ENCODE results near the gene ZNF70. TPM values are rescaled to one million over a fixed set of nuclear protein-coding genes. Genes with fewer than 3 reads are reported as not detected.

The ZNF70 gene
- total RNA-seq, 5 donors from 2014 or later (not counting 1 experiment from before 2014, with no cell fraction given): 3.2 to 6.4 (median 5.8) TPM

- H3K27me3 Mint-ChIP-seq: no peaks in the 10 kb centered on the region
- no peaks in the 10 kb centered on the region for H3K9me3 ChIP-seq
- no peaks in the 10 kb centered on the region for H3K9me3 Mint-ChIP-seq
- H3K36me3 ChIP-seq (ENCODE audit: control insufficient read depth in 2 of 2, extremely low read depth in 1 of 2, insufficient read depth in 1 of 2, low read length in 1 of 2): no peaks in the 10 kb centered on the region
- peaks cover 7 to 15% of the 10 kb centered on the region in 2 experiments for H3K4me1 ChIP-seq (ENCODE audit: control insufficient read depth in 1 of 2, extremely low read depth in 1 of 2, insufficient read depth in 2 of 2, low read length in 2 of 2)
- no peak overlapping the region for H3K27ac ChIP-seq (ENCODE audit: low read length)
- H3K36me3 Mint-ChIP-seq: no peaks in the 10 kb centered on the region
- H3K27ac Mint-ChIP-seq: no peak overlapping the region
- H3K27me3 ChIP-seq (replicated peaks in 1 of 2; ENCODE audit: control insufficient read depth in 2 of 2, extremely low read depth in 1 of 2, insufficient read depth in 2 of 2, low read length in 1 of 2): peaks cover 0 to 2% of the 10 kb centered on the region in 2 experiments
- no peak overlapping the region for H3K4me3 ChIP-seq (ENCODE audit: control insufficient read depth in 1 of 2, extremely low read depth in 1 of 2, low read length in 1 of 2)
- POLR2A ChIA-PET: interaction anchor here in 1 of 2 donors (0.7 kb wide), 1 partner anchor 15 kb away, joined by 3 read pairs; no protein-coding TSS in a partner anchor
- no peak overlapping the region for H3K4me3 Mint-ChIP-seq
- H3K4me1 Mint-ChIP-seq: peaks cover 6 to 15% (median 7%) of the 10 kb centered on the region in 3 donors
- WGBS (ENCODE audit: insufficient coverage): 97% methylated on average over 3 of the region's 6 CpGs
- ATAC-seq (replicated peaks in 1 of 4): no peak
- DNase-seq: no peak
- CTCF ChIA-PET: no interaction called here
Observed at GRCh38 chr22:23754980-23755636, 4.2 kb upstream of the ZNF70 start.

- 88% methylated on average over 6 of the region's 14 CpGs for WGBS (ENCODE audit: insufficient coverage)
- Mint-ChIP-seq H3K27ac (no peak within 1 kb of the TSS), H3K4me1 (peaks cover 9 to 21% (median 13%) of the 10 kb centered on the region in 3 donors), H3K27me3 (no peaks in the 10 kb centered on the region), H3K4me3 (peak within 1 kb of the TSS in 2 of 3 donors; percentile 39 to 50), H3K9me3 (no peaks in the 10 kb centered on the region), H3K36me3 (no peaks in the 10 kb centered on the region)
- H3K4me3 ChIP-seq (ENCODE audit: control insufficient read depth in 1 of 2, extremely low read depth in 1 of 2, low read length in 1 of 2): no peak within 1 kb of the TSS
- H3K9me3 ChIP-seq: no peaks in the 10 kb centered on the region
- ChIA-PET CTCF (no interaction called here), POLR2A (no interaction called here)
- H3K27me3 ChIP-seq (replicated peaks in 1 of 2; ENCODE audit: control insufficient read depth in 2 of 2, extremely low read depth in 1 of 2, insufficient read depth in 2 of 2, low read length in 1 of 2): peaks cover 0 to 2% of the 10 kb centered on the region in 2 experiments
- no peaks in the 10 kb centered on the region for H3K36me3 ChIP-seq (ENCODE audit: control insufficient read depth in 2 of 2, extremely low read depth in 1 of 2, insufficient read depth in 1 of 2, low read length in 1 of 2)
- DNase-seq: no peak
- ATAC-seq (replicated peaks in 1 of 4): no peak
- peaks cover 7 to 19% of the 10 kb centered on the region in 2 experiments for H3K4me1 ChIP-seq (ENCODE audit: control insufficient read depth in 1 of 2, extremely low read depth in 1 of 2, insufficient read depth in 2 of 2, low read length in 2 of 2)
- no peak within 1 kb of the TSS for H3K27ac ChIP-seq (ENCODE audit: low read length)
Observed at GRCh38 chr22:23754220-23754919, 3.5 kb upstream of the ZNF70 start, which contains the start of gene VPREB3. Gene VPREB3, minus strand, starts transcription at chr22:23754425. Its CDS starts 62 bp downstream, at chr22:23754363.

- H3K4me1 ChIP-seq (ENCODE audit: control insufficient read depth in 1 of 2, extremely low read depth in 1 of 2, insufficient read depth in 2 of 2, low read length in 2 of 2): peaks cover 7 to 19% of the 10 kb centered on the region in 2 experiments
- WGBS (ENCODE audit: insufficient coverage): 60% methylated on average over 2 of the region's 2 CpGs
- no peaks in the 10 kb centered on the region for H3K36me3 Mint-ChIP-seq
- no peak overlapping the region for H3K27ac ChIP-seq (ENCODE audit: low read length)
- no peaks in the 10 kb centered on the region for H3K9me3 Mint-ChIP-seq
- H3K4me1 Mint-ChIP-seq: peaks cover 9 to 21% (median 13%) of the 10 kb centered on the region in 3 donors
- no peaks in the 10 kb centered on the region for H3K27me3 Mint-ChIP-seq
- DNase-seq (no peak), ATAC-seq (replicated peaks in 1 of 4) (no peak)
- CTCF ChIA-PET: interaction anchor here in 1 of 2 donors (0.6 kb wide), 1 partner anchor 30 kb away, joined by 3 read pairs; no protein-coding TSS in a partner anchor
- no peaks in the 10 kb centered on the region for H3K9me3 ChIP-seq
- H3K27ac Mint-ChIP-seq: no peak overlapping the region
- H3K4me3 Mint-ChIP-seq: peak overlapping the region in 2 of 3 donors; percentile 39 to 50
- peaks cover 0 to 2% of the 10 kb centered on the region in 2 experiments for H3K27me3 ChIP-seq (replicated peaks in 1 of 2; ENCODE audit: control insufficient read depth in 2 of 2, extremely low read depth in 1 of 2, insufficient read depth in 2 of 2, low read length in 1 of 2)
- no peak overlapping the region for H3K4me3 ChIP-seq (ENCODE audit: control insufficient read depth in 1 of 2, extremely low read depth in 1 of 2, low read length in 1 of 2)
- no peaks in the 10 kb centered on the region for H3K36me3 ChIP-seq (ENCODE audit: control insufficient read depth in 2 of 2, extremely low read depth in 1 of 2, insufficient read depth in 1 of 2, low read length in 1 of 2)
- POLR2A ChIA-PET: no interaction called here
Observed at GRCh38 chr22:23753385-23753784, 2.5 kb upstream of the ZNF70 start.

GRCh38 chr22:23752750-23753149 lies 1.8 kb upstream of the ZNF70 start:
- Mint-ChIP-seq H3K4me1 (peaks cover 9 to 21% (median 13%) of the 10 kb centered on the region in 3 donors), H3K27ac (peak overlapping the region in 1 of 2 donors; percentile 63), H3K36me3 (no peaks in the 10 kb centered on the region), H3K4me3 (peak overlapping the region; percentile 49 to 78 (median 77)), H3K9me3 (no peaks in the 10 kb centered on the region), H3K27me3 (no peaks in the 10 kb centered on the region)
- H3K4me1 ChIP-seq (ENCODE audit: control insufficient read depth in 1 of 2, extremely low read depth in 1 of 2, insufficient read depth in 2 of 2, low read length in 2 of 2): peaks cover 7 to 19% of the 10 kb centered on the region in 2 experiments
- ChIA-PET POLR2A (no interaction called here), CTCF (no interaction called here)
- no peaks in the 10 kb centered on the region for H3K9me3 ChIP-seq
- peaks cover 0 to 2% of the 10 kb centered on the region in 2 experiments for H3K27me3 ChIP-seq (replicated peaks in 1 of 2; ENCODE audit: control insufficient read depth in 2 of 2, extremely low read depth in 1 of 2, insufficient read depth in 2 of 2, low read length in 1 of 2)
- DNase-seq: no peak
- no peak overlapping the region for H3K27ac ChIP-seq (ENCODE audit: low read length)
- no peaks in the 10 kb centered on the region for H3K36me3 ChIP-seq (ENCODE audit: control insufficient read depth in 2 of 2, extremely low read depth in 1 of 2, insufficient read depth in 1 of 2, low read length in 1 of 2)
- no peak for ATAC-seq (replicated peaks in 1 of 4)
- 98% methylated on average over 16 of the region's 16 CpGs for WGBS (ENCODE audit: insufficient coverage)
- no peak overlapping the region for H3K4me3 ChIP-seq (ENCODE audit: control insufficient read depth in 1 of 2, extremely low read depth in 1 of 2, low read length in 1 of 2)

- H3K27ac Mint-ChIP-seq: peak overlapping the region; percentile 64 to 74
- H3K4me3 Mint-ChIP-seq: peak overlapping the region; percentile 77 to 78 (median 77)
- H3K4me3 ChIP-seq (ENCODE audit: control insufficient read depth in 1 of 2, extremely low read depth in 1 of 2, low read length in 1 of 2): no peak overlapping the region
- 67% methylated on average over 7 of the region's 9 CpGs for WGBS (ENCODE audit: insufficient coverage)
- no peaks in the 10 kb centered on the region for H3K27me3 Mint-ChIP-seq
- ATAC-seq (replicated peaks in 1 of 4) (no peak), DNase-seq (peak in 1 of 35 experiments; percentile 28)
- H3K9me3 ChIP-seq: no peaks in the 10 kb centered on the region
- H3K9me3 Mint-ChIP-seq: no peaks in the 10 kb centered on the region
- ChIA-PET POLR2A (no interaction called here), CTCF (interaction anchor here in 1 of 2 donors (0.6 kb wide), 1 partner anchor 15 kb away, joined by 5 read pairs; the partner anchor contains the start of gene CHCHD10)
- peaks cover 9 to 21% (median 13%) of the 10 kb centered on the region in 3 donors for H3K4me1 Mint-ChIP-seq
- no peaks in the 10 kb centered on the region for H3K36me3 ChIP-seq (ENCODE audit: control insufficient read depth in 2 of 2, extremely low read depth in 1 of 2, insufficient read depth in 1 of 2, low read length in 1 of 2)
- H3K27ac ChIP-seq (ENCODE audit: low read length): no peak overlapping the region
- peaks cover 7 to 19% of the 10 kb centered on the region in 2 experiments for H3K4me1 ChIP-seq (ENCODE audit: control insufficient read depth in 1 of 2, extremely low read depth in 1 of 2, insufficient read depth in 2 of 2, low read length in 2 of 2)
- no peaks in the 10 kb centered on the region for H3K36me3 Mint-ChIP-seq
- peaks cover 0 to 2% of the 10 kb centered on the region in 2 experiments for H3K27me3 ChIP-seq (replicated peaks in 1 of 2; ENCODE audit: control insufficient read depth in 2 of 2, extremely low read depth in 1 of 2, insufficient read depth in 2 of 2, low read length in 1 of 2)
Observed at GRCh38 chr22:23752090-23752691, 1.3 kb upstream of the ZNF70 start.

GRCh38 chr22:23751441-23751996 lies 607 bp upstream of the ZNF70 start:
- H3K27me3 ChIP-seq (replicated peaks in 1 of 2; ENCODE audit: control insufficient read depth in 2 of 2, extremely low read depth in 1 of 2, insufficient read depth in 2 of 2, low read length in 1 of 2): peaks cover 0 to 2% of the 10 kb centered on the region in 2 experiments
- Mint-ChIP-seq H3K27me3 (no peaks in the 10 kb centered on the region), H3K9me3 (no peaks in the 10 kb centered on the region), H3K36me3 (no peaks in the 10 kb centered on the region), H3K4me1 (peaks cover 9 to 19% (median 13%) of the 10 kb centered on the region in 3 donors), H3K4me3 (peak overlapping the region; percentile 77 to 79 (median 78)), H3K27ac (peak overlapping the region; percentile 46 to 52)
- H3K36me3 ChIP-seq (ENCODE audit: control insufficient read depth in 2 of 2, extremely low read depth in 1 of 2, insufficient read depth in 1 of 2, low read length in 1 of 2): no peaks in the 10 kb centered on the region
- 65% methylated on average over 17 of the region's 22 CpGs for WGBS (ENCODE audit: insufficient coverage)
- ATAC-seq (replicated peaks in 1 of 4) (peak; percentile 10 to 23 (median 12)), DNase-seq (peak in 1 of 35 experiments; percentile 21)
- peak overlapping the region; percentile 75 to 87 for H3K4me3 ChIP-seq (ENCODE audit: control insufficient read depth in 1 of 2, extremely low read depth in 1 of 2, low read length in 1 of 2)
- H3K9me3 ChIP-seq: no peaks in the 10 kb centered on the region
- peak overlapping the region; percentile 68 for H3K27ac ChIP-seq (ENCODE audit: low read length)
- CTCF ChIA-PET: interaction anchor here in 1 of 2 donors (0.9 to 1.7 kb wide), 2 partner anchors 16 to 19 kb away, joined by 3 read pairs; partner anchors contain the start of gene CHCHD10
- POLR2A ChIA-PET: no interaction called here
- H3K4me1 ChIP-seq (ENCODE audit: control insufficient read depth in 1 of 2, extremely low read depth in 1 of 2, insufficient read depth in 2 of 2, low read length in 2 of 2): peaks cover 7 to 19% of the 10 kb centered on the region in 2 experiments
